AG20443 (cell line): ENCODE results near the gene HCN2.

ENCODE experiments used
- DNase-seq: peaks from one replicate; pipeline ENCODE4 v3.0.0; 2012; ENCODE audit warnings: low spot score, mixed read lengths

Gene HCN2

DNA sequence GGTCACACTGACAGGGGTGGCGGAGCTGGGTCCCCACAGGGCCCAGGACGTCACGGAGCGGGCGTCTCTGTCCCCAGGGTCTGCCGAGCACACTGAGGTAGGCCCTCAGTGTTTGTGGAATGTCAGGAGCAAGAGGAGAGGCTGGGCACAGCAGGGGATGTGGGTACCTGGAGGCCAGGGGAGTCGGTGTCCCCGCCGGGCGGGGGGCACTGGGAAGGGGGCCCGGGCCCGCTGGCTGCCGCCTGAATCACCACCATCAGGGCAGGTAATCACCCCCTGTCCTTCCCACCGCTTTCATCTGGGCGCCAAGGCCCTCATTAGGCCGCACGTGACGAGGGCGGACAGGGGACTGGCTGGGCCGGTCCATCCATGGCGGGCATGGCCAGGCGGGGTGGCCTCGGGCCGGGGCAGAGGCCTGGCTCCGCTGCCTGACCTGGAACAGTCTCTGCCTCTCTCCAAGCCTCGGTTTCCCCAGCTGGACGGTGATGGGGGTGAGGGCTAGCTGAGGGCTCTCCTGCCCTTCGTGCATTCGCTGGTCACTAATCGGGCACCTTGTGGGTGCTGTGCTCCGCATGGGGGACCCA is 51.0 kb downstream of the HCN2 start:
- no peak for DNase-seq

DNA sequence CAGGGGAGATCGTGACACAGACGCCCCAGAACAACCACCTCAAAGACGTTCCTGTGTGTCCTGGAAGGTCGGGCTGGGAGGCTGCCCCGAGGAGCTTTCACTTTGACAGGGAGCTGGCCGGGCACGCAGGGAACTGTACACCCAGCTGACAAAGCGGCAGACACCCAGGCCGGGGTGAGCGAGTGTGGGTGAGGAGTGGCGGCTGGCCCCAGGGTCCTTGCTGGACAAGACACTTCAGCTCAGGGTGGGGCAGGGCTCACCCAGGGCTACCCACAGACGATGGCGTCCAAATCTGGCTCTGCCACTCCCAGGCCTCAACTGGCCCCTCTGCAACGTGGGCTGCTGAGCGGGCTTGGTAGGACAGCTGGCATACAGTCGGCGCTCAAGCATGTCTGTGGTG is 52.0 kb downstream of the HCN2 start:
- DNase-seq = no peak

DNA sequence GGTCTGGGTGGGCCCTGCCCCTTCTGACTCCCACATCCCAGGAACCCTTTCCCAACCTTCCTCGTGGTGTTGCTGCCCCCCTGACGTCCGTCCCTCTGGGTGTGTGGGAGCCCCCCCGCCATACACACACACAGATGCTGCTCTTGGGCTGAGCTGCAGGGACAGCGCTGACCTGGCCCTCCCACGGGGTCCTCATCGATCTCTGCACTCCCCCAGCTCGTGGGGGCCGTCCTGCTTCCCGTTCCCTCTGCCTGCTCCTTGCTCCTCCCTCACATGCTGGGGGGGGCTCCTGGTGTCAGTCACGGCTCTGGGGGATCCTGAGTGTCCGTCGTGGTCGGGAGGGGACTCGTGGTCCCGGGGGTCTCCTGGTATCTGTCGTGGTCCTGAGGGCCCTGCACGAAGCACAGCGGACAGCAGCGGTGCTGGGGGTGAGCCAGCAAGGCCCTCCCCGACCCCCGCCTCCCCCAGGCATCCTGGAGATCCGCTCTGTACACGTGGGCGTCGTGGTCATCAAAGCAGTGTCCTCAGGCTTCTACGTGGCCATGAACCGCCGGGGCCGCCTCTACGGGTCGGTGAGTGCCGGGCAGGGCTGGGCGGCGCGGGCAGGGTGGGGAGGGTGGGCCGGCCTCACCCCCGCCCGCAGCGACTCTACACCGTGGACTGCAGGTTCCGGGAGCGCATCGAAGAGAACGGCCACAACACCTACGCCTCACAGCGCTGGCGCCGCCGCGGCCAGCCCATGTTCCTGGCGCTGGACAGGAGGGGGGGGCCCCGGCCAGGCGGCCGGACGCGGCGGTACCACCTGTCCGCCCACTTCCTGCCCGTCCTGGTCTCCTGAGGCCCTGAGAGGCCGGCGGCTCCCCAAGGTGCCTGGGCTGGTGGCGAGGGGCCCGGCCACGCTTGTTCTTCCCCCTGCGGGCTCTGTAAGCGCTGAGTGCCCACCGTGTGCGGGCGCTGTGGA is 53.4 kb downstream of the HCN2 start:
- DNase-seq = no peak

DNA sequence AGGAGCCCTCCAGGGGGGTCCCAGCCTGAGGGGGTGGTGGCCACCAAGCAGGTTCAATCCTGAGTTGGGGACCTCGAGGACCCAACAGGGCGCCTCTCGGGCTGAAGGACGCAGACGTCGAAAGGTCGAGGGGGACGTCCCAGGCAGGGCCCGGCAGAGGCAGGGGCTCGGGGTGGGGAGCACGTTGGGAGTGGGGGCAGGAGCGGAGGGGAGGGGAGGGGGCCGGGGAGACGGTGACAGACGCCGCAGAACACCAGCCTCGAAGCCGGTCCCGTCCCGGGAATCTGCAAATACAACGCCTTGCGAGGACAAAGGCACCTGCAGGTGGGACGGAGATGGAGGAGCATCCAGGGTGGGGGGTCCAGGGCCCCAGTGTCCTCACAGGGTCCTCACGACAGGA is 54.1 kb downstream of the HCN2 start:
- no peak for DNase-seq

DNA sequence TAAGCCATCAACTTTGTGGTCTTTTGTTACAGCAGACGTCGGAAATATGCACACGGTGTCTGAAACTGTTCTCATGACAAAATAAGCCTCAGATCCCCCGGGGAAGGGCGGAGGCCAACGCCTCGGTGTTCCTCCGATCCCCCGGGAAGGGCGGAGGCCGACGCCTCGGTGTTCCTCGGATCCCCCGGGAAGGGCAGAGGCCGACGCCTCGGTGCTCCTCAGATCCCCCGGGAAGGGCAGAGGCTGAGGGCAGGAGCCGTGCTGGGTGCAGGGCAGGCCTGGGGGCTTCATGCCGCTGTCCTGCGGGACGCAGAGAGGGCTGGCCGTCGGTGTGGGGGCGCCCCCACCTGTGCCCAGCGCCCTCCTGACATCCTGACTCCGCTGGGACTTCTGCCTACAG is 54.7 kb downstream of the HCN2 start:
- DNase-seq = no peak

DNA sequence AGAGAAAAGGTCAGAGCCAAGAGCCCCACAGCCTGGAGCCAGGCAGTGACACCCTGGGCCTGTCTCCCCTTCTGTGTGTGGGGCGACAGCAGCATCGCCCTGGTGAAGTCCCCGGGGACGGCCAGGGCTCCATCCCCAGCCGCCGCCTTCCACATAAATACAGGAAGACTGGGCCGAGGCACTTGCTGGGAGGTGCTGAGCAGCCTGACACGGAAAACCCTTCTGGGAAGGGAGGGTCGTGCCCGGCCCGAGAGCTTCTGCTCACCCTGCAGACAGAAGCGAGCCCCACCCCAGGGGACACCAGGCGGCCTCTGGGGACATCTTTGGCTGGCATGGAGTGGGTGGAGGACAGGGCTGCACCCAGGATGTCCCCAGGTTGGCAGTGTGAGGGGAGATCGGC is 55.1 kb downstream of the HCN2 start:
- no peak for DNase-seq

DNA sequence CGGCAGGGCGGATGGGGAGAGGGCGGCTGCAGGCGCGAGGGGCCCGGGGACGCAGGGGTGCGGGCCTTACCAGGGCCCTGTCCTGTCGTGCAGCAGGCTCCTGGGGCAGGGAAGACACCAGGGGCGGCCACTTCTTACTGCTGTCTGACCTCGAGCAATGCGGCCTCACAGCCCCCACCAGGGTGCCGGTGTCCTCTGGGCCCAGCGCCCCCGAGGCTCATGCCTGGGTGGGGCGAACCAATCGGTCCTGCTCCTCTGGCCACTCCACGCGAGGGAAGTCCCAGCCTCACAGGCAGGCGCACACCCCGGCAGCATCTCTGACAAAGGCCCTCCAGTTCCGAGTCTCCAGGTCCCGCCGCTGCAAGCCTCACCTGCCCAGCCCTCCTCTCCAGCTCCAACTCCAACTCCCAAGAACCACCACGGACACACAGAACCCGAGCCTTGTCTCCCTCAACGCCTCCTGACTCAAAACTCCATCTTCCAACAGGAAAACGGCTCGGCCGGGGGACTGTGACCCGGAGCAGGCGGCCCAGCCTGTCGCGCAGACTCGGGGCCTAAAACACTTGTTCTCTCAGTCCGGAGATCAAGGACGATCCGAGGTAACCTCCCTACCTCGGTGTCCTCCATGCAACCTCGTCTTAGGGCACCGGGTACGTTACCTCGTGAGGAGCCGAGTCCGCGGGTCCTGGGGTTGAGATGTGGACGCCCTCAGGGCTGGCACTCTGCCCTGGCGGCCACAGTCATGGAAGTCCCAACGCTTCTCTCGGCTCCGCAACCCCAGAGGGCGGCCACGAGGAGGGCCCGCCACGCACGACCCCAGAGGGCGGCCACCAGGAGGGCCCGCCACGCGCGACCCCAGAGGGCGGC is 56.5 kb downstream of the HCN2 start:
- DNase-seq = no peak

DNA sequence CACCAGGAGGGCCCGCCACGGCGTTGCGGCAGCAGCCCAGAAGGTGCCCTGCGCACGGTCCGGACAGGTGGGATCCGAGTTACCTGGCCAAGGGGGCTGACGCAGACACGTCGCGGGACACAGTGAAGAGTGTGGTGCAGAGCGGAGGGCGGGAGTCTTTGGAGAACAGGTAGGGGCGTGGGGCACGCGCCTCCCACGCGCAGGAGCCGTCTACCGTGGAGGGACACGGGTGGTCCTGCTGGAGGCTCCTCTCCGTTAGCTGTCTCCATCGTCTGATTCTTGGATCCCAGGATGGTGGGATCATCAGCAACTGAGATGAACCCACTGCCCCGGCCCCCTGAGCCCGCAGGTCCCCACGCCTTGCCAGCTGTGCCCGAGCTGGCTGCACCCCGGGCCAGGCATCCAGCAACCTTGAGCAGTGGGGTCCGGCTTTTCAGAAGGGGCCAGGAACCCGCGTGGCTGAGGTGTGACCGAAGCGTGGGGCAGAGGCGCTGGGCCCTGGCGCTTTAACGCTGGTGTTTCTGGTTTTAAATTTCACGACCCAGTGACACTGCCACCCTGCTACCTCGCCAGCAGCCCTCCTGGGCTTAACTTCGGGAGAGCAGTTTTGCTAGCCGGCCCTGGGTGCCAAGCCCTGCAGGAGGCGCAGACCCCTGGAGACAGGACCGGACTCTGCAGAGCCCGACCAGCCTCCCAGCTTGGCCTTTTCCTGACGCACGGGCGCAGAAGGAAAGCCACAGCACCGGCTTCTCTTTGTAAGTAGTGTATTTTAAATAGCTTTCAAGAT is 57.3 kb downstream of the HCN2 start:
- DNase-seq = no peak

DNA sequence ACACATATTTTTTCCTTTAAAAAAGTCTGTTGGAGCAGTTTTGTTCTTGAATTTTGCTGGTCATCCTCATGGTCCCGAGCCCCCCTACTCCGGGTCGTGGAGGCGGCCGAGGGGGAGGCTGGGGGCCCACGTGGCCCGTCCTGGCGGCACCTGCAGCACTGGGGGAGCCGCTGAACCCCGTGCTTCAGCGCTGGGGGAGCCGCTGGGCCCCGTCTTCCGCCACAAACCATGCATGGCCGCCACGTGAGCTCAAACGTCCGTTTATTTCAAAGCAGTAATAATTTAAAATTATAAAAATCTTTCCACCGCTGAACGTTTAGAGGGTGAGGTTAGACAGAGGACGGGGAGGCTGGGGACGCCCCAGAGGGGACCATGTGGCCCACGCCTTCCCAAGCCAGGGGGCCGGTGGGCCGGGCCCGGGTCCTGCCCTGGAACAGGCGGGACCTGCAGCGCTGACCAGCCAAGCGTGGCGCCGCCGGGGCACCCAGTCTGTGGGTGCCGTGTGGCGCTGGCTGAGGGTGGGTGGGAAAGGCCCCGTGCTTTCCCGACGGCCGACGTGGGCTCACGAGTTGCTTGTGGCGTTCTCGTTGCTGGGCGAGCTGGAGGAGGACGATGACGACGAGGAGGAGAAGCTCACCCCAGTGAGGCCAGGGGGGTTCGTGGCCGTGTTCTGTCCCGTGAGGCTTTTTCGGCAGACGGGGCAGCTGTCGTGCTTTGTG is 58.0 kb downstream of the HCN2 start:
- no peak for DNase-seq

DNA sequence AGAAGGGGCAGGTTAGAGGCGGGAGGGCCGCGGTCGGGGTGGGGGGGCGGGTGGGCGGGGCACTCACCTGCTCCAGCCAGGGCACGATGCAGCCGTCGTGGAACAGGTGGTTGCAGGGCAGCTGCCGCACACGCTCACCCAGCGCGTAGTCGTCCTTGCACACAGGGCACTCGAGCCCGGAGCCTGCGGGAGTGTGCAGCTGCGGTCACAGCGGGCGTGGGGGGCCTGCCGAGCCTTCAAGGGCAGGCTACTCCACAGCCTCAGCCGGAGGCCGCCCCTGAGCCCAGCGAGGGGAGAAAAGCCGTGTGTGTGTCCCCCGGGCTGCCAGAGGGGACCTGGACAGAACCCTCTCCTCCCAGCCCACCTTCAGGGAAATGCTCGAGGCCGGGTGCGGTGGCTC is 58.6 kb downstream of the HCN2 start:
- DNase-seq = no peak

DNA sequence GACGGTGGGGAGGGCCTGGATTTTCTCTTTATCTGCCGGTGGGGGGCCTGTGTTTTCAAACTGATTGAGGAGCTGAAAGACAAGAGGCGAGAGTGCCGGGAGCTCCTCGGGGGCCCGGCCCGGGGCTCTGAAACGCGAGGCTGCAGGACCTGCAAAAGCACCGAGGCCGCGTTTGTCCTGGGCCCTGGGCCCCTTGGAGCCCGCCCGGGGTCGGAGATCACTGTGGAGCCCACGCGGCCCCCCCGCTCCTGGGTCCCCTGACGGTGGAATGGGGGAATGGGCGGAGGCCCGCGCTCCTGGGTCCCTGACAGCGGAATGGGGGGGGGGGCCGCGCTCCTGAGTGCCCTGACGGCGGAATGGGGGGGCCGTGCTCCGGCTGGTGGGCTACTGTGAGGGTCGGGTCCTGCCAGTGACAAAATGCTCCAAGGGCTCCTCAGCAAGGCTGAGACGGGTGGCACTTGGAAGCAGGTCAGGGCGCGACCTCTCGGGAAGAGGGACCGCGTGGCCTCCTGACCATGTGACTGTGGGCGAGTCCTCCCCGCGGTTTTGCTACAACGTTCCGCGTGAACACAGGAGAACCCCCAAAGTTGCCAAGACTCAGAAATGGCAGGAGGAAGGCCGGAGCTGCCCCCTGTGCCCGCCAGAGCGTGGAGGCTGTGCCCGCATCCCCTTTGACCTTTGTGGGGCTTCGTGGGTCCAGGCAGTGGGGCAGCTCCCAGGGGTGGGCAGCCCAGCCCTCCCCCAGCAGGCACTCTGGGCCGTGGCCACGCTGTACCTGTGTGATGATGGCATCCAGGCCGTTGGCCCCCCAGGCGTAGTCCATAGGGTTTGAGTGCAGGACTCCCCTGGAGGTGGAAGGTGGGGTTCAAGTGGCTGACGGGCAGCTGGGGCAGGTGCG is 59.5 kb downstream of the HCN2 start:
- no peak for DNase-seq

DNA sequence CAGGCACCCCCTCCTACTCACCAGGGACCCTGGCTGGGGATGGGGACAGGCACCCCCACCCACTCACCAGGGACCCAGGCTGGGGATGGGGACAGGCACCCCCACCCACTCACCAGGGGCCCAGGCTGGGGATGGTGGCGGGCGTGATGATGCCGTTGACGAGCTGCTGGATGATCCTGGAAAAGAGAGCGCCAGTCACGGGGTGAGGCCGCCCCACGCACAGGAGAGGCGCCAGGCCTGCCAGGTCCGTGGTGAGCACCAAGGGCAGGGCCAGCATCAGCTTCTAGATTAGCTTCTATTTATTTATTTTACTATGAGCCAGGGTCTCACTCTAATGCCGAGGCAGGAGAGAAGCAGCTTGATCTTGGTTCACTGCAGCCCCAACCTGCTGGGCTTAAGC is 60.4 kb downstream of the HCN2 start:
- no peak for DNase-seq

DNA sequence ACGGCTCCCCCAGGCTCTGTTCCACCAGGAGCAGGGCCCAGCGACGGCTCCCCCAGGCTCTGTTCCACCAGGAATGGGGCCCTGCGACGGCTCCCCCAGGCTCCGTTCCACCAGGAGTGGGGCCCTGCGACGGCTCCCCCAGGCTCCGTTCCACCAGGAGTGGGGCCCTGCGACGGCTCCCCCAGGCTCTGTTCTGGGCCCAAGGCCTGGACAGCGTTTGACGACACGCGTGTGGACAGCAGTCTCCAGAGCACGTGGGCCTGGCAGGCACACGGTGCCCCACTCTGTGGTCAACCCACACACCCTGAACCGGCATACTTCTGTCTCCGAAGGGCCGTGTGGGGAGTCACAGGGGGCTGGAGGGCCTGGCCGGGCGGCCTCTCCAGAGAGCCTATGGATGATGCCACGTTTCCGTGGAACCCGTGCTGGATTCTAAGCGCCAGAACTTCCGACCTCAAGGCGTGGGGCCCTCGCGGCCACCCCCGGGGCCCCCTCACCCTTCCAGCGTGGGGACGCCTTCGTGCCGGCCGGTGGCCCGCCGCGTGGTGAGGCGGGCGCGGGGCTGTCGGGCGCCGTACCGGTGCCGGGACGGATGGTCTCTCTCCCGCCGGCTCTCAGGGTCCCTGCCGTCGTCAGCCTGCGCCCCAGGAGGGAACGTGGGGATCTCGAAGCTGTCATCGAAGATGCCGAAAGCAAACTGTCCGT is 61.6 kb downstream of the HCN2 start:
- DNase-seq = no peak

DNA sequence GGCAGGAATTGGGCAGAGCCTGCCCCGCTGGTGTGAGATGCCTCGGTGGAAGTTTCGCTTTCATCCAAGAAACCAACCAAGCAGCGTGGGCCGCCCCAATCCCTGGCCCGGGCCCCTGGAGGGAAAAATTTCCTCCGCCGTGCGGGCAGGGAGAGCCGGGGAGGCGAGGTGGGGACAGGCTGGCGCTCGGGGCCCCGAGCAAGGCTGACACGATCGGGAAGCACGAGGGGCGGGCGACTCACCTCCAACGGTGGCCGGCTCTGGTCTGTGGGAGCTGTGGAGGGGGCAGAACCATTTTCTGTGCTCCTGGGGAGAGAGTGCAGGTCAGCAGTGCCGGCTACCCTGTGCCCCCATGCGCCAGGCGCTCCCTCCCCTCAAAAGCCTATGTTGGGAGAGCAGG is 62.3 kb downstream of the HCN2 start:
- DNase-seq = no peak

DNA sequence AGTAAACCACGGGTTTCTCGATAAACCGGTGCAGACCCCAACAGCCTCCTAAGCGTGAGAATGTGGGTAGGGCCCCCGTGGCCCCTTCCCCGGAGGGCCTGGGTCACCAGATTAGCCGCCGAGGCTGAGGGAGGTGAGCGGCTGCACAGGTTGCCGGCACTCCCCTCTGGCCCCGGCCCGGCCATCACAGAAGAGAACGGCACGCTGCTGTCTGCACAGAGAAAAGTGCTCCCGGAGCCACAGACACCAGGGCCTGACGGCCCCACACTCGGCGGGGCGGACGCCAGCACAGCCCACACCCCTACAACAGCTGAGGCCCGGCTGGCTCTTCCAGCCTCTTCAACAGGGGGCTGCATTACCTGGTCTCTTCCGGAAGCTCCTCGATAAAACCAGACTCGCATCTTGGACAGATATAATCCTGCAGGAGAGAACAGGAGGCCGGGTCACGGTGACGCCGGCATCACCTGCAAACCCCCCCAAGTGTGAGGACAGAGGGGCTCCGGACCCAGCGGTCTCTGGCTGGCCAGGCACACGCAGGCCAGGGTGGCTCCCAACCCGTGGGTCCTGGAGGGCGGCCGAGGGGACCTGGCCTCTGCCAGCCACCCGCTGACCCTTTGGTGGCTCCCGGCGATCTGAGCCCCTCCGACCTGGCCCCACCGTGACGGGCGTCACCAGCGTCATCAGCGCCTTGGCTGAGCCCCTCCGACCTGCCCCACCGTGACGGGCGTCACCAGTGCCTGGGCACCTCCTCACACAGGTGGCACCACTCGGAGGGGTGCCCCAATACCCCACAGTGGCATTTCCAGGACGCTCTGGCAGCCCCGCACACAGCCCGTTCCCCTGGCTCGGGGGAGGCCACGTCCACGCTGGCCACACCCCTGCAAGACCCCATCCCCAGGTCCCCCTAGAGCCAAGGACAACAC is 63.0 kb downstream of the HCN2 start:
- no peak for DNase-seq

DNA sequence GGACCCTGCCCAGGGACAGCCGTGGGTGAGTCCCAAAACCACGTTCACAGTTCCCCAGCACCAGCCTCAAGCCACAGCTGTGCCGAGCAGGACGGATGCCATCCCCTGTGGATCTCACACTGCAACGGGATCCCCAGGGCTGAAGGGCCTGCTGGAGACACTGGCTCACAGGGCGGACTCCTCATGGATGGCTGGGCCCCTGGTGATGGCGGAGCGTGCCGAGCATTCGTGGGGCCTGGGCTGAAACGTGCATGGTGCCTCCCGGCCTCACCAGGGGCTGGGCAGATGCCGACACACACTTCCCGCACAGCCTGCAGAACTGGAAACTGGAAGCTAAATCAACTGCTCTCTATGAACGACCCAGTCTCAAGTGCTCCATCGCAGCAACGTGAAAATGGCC is 63.7 kb downstream of the HCN2 start:
- DNase-seq = no peak

DNA sequence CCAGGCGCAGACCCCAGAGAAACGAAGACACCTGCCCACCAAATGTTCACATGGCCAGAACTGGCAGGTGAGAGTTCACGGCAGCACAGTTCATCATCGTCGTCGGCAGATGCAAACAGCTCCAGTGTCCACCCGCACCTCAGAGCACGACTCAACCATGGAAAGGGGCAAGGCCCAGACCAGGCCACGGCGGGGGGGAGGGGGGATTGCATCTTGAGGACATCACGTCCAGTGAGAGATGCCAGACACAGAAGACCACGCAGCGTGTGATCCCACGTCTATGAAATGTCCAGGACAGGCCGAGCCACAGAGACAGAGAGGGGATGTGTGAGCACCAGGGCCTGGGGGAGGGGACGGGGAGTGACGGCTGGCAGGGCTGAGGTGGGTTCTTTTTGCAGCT is 66.0 kb downstream of the HCN2 start:
- DNase-seq = no peak

DNA sequence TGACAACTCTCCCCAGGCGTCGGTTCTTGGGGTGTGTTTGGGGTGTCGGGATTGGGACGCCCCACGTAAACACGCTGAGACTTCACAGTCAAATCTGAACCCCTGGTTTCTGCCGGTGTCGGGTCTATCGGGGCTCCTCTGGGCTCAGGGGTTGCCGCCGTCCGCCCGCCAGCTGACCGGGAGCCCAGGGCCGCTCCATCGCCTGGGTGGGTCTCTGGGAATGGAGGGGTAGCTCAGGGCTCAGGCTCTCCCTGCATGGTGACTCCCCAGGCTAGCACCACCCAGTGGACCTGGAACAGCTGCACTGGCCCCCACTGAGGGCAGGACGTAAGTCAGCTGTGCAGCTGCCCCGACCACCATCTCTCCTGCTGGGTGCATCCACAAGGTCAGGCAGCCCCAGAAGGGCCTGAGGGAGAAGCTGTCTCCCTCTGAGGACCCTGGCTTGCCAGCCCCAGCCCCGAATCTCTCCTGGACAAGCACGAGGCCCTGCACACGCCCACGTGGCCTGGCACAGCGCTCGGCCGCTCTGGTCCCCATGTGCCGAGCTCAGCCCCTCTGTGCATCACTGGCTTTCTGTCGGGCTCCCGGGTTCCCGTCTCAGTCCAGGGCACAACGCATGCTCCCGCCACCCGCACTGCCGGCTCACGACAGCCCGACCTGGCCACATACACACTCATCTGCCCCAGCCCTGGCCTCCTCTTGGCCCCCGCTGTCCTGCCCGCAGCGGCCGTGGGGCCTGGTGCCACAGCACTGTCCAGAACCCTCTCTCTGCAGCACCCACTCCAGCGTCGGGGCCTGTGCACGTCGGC is 67.3 kb downstream of the HCN2 start:
- DNase-seq = no peak
